Islet of Langerhans (tissue), 1 donor: ENCODE data around the gene PDE6C.

ENCODE experiments used
- FAIRE-seq: peaks from one replicate; lab custom pipeline; 2011; peaks lifted over from hg19 to GRCh38; lab: Jason Lieb, UNC

The PDE6C gene

DNA sequence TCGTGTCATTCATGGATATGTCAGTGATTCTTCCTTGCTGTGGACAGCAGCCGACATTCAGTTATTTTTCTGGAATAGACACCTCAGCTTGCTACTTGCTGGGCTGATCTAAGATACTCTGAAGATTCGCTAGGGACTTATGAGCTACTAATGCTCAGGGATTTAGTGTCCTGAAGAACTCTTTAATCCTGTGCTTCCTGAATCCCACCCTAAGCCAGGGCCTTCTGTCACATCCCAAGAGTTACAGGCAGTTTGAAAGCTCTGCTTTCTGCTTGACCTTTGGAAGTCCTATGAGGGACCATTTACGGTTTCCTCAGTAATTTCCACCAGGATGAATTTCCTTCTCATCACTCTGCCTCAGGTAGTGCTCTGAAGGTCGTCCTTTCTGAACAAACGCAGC lies at the start of gene PDE6C:
TSS of gene PDE6C (plus strand) at position 227 of the 400 bp plus-strand sequence. CDS start 189 bp downstream, outside the sequence.
- no peak for FAIRE-seq

- no peak for FAIRE-seq
These were observed 46.9 kb upstream of the PDE6C start for GRCh38 chr10:93565446-93565845.

GRCh38 chr10:93566435-93567276 lies 45.7 kb upstream of the PDE6C start, which contains the start of gene FFAR4:
TSS of gene FFAR4 (plus strand) at chr10:93566665. CDS start at chr10:93566721, 56 bp downstream.
- no peak for FAIRE-seq

DNA sequence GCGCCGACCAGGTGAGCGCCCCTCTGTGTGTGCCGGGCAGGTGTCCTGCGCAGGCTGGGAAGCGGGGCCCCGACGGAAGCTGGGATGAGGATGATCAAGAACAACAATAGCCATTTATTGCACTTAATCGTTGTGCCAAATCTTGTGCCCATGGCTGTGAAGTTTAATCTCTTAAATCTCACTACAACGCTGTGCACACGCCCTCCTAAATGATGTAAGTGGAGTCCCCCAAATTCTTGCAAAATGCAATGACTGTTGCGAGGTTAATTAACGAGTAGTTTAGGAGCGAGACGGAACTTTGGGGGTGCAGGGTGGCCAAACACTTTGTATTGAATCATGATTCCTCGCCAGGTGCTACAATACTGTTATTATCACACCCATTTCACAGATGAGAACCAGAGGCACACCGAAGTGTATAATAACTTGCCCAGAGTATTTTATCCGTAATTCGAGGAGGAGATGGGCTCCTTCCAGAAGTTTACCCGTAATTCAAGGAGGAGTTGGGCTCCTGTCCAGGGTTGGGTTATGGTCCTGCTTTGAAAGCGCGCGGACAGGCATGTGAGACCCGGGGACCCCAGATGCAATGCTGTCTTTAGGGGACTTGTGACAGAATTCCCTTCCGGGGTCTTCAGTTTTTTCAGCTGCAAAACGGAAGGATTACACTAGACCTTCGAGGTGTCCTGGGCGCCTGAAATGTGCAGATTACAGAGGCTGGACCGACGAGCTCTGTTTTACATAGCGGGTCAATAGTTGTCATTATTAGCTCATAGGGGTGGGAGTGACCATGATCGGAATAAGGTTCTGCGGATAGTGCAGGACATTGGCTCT lies 44.8 kb upstream of the PDE6C start:
- no peak for FAIRE-seq

DNA sequence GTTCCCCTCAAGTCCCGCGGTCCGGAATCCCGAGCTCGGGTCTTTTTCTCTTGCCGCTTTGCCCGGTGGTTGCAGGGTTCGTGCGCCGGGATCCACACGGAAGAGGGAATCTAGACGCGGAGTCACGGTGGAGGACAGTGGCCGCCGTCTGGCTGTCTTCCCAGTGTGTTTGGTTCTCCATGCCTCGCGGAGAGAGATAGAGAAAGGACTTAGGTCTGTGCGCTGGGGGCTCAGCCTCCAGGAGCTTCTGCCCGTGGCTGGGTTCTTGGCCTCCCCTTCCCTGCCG lies 44.3 kb upstream of the PDE6C start:
- FAIRE-seq, result no peak

DNA sequence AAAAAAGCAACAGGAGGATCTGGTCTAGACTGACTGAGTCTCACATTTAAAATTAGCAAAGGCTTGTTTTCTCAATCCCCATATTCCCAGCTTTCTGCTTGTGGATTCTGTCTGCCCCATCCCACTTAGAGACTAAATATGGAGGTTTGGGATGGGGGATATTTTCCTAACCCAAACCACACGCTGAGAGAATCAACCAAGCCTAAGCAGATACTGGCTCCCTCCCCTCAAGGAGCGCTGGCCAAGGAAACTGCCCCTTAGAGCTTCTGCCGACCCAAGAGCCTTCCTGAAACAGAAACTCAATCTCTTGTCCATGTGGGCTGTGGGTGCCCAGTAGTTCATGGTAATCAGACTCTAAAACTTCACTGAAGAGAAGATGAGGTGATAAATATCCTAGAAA lies 42.0 kb upstream of the PDE6C start:
- no peak for FAIRE-seq

DNA sequence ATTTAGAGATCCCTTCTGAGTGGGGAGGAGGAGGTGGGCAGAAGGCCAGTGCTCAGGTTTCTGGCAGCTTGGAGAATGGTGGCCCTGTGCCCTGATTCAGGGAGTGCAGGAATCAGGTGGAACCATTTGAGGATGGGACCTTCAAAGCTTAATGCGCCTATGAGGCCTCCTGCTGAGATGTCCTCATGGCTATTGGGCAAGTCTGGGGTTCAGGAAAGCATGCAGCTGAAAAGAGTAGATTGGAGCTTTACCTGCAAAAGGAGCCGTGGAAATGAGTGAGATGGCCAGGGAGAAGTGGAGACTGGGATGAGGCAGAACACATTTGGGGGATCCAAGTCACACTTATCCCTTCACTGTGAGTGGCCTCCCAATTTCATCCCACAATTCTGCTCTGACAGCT lies 39.7 kb upstream of the PDE6C start:
- no peak for FAIRE-seq

GRCh38 chr10:93573051-93573909 lies 39.1 kb upstream of the PDE6C start:
- FAIRE-seq, result no peak

- no peak for FAIRE-seq
These were observed 38.4 kb upstream of the PDE6C start for GRCh38 chr10:93573924-93574323.

DNA sequence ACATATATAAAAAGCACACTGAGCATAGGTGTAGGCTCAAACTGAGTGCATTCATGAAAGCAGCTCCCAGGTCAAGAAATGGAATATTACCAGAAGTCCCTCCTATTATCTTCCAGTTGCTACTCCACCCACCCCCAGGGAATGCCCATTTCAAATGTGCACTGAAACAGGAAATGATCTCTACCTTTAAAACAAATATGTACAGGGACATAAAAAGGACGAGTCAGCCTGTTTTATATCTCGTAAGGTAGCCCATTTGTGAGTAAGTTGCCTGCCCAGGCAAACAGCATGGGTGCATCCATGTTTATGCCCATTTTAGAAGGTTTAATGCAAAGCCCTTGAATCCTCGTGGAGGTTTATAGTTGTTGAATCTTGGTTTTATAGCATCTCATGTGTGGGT lies 35.4 kb upstream of the PDE6C start:
- FAIRE-seq, result no peak

- FAIRE-seq, result no peak
These were observed 34.8 kb upstream of the PDE6C start for GRCh38 chr10:93577565-93577964.

DNA sequence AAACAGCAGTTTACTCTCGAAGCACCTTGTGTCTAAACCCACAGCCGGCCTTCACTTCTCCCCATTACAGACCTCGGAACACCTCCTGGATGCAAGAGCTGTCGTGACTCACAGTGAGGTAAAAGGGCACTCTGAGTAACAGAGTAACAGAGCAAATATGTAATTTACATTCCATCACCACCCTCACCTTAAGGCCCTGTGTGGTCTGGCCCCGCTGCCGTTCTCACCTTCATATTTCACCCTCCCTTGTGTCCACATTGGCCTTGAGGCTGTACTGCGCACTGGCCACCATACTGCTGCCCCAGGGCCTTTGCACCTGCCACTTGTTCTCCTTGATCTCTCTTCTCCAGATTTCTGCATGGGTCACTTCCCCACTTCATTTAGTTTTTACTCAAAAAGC lies 33.2 kb upstream of the PDE6C start:
- no peak for FAIRE-seq

DNA sequence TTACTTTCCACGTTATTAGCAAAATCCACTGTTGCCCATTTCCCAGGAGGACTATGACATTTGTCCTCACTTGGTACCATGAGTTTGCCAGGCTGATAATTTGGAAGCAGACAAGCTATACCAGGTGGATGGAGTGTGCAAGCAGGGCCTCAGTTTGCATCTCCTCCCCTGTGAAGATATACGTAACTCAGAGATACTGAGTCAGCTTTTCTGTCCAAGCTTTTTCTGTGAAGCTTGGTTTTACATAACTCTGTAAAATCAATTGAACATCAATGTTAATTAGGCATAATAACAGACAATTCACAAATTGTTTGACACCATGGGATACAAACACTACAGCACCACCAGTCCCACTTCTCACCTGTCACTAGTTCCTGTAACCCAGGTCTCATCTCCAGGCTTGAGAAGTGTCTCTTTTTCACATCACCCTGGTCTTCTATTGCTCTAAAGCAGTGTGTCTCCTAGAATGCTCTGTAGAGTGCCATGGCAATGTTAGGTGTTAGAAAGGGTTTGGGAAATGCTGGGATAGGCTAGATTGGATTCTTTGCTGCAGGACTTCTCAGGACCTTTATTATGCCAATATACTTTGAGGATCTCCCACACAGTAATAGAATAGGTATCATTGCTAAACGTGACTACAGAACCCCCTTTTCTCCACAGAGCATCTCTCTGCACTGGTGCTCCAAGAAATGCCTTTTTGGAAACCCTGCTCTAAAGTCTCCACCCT lies 32.2 kb upstream of the PDE6C start:
- no peak for FAIRE-seq

DNA sequence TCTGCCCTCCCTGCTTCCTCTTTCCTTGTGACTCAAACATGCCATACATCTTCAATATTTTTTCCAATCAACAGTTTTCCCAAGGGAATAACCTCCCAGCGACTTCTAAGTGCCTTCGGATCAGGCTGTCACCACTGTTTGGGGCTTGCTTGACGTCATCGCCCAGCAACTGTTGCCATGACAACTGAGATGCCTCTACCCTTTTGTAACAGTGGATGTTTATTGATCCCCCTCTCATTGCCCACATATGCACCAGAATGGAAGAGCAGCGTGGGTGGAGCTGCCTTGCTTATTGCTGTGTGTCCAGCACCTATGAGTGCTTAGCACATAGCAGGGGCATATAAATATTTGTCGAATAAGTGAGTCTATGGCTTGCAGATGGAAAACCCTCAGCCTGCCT lies 31.5 kb upstream of the PDE6C start:
- FAIRE-seq, result no peak

DNA sequence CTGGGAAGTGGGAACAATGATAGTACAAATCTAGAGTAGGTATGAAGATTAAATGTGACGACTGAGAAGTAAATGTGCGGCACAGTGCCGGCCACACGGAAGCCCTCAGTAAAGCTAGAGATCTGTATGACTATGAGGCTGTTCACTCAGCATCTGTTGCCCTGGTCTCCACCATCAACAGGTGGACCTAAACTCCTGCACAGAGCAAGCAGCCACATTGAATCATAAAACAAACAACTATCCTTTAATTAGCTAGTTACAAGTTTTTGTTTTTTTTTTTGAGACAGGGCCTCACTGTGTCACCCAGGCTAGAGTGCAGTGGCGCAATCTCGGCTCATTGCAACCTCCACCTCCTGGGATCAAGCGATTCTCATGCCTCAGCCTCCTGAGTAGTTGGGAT lies 27.9 kb upstream of the PDE6C start:
- no peak for FAIRE-seq

GRCh38 chr10:93589648-93590562 lies 22.4 kb upstream of the PDE6C start:
- FAIRE-seq, result no peak

- no peak for FAIRE-seq
These were observed 21.7 kb upstream of the PDE6C start for GRCh38 chr10:93590638-93591037.

DNA sequence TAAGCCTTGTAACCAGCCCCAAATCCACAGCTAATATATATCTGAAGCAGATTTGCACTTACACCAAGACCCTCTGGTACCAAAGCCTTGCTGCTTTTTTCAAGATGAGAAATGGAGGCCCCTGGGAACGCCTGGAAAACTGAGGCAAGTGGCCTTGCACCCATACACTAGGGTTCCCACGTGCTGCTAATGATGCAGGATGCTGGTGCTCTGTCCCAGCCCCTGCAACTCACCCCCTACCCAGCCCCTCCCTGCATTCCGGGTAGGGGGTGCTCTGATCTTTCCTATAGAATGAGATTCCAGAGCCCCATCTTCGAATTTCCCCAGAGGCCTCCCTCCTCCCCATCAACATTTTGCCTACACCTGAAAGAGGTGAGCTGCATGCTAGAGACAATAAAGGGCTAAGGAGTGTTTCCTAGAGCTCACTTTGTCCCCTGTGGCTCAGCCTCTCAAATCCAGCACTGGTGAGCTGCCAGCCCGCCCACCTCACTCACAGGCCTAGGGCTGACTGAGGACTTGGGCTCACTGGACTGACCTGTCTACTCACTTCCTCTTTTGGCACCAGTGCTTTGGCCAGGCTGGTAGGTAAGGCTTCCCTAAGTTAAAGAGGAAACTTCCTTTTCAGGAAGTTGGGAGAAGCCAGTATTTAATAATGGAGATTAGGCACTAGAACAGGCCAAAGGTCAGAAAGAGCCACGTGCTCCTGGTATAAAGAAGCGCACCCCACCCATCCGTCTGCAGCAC lies 21.1 kb upstream of the PDE6C start:
- no peak for FAIRE-seq

- no peak for FAIRE-seq
These were observed 19.1 kb upstream of the PDE6C start for GRCh38 chr10:93593254-93593653.

GRCh38 chr10:93593749-93594148 lies 18.6 kb upstream of the PDE6C start:
- no peak for FAIRE-seq
